ENCODE results near the gene PAQR4.

Gene PAQR4

DNA sequence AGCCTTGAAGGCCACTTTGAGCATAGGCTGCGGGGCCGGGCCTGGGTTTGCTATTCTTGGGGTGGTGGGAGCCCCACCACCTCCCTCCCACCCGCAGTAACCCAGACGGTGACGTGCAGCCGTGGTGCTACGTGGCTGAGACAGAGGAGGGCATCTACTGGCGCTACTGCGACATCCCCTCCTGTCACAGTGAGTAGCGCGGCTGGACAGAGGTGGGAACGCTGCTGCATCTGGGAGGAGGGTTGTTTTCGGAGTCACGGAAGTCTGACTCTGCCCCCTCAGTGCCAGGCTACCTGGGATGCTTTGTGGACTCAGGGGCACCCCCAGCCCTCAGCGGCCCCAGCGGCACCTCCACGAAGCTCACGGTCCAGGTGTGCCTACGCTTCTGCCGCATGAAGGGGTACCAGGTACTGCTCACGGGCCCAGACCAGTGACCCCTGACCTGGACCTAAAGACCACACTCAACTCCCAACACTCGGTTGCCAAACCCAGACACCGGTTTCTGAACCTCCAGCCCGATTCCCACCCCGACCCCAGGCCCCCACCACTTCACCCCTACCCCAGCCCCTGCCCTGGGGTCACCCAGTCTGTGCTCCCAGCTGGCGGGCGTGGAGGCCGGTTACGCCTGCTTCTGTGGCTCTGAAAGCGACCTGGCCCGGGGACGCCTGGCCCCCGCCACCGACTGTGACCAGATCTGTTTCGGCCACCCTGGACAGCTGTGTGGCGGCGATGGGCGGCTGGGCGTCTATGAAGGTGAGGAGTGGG lies 2.9 kb upstream of the PAQR4 start:
- DNase-seq, result no peak

GRCh38 chr16:2966808-2967191 lies 2.3 kb upstream of the PAQR4 start:
- peak; percentile 34 to 50 (median 43) for DNase-seq

DNA sequence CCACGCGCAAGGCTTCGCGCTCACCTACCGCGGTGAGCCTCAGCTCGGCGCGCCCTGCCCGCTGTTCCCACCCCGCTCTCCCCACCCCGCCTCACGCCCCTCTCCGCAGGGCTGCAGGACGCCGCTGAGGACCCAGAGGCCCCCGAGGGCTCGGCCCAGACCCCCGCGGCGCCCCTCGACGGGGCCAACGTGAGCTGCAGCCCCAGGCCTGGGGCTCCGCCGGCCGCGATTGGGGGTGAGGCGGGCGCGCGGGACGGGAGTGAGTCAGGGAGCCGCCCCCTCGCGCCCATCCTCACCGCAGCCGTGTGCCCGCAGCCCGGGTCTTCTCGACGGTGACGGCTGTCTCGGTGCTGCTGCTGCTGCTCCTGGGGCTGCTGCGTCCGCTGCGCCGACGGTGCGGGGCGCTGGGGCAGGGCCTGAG lies 1.9 kb upstream of the PAQR4 start:
- no peak for DNase-seq

- no peak for DNase-seq
These were observed 1.4 kb upstream of the PAQR4 start for GRCh38 chr16:2967721-2968161.

DNA sequence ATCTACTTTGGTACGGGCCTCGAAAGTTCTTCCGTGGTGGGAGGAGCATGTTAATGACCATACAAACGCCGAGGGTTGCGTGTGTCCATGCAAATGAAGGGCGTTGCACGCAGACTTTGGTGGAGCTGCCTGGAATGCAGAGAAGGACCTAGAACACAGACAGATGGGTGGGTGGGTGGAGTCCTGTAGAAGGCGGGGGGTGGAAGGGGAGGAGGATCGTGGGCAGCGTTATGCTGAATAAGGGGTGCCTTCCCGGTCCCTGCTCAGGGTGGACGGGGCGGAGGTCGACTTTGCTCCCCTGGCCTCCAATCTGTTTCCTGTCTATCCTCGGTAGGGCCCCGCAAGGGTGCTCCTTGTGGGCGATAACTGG lies 795 bp upstream of the PAQR4 start:
- peak in 2 of 3 donors; percentile 15 to 37 for DNase-seq

DNA sequence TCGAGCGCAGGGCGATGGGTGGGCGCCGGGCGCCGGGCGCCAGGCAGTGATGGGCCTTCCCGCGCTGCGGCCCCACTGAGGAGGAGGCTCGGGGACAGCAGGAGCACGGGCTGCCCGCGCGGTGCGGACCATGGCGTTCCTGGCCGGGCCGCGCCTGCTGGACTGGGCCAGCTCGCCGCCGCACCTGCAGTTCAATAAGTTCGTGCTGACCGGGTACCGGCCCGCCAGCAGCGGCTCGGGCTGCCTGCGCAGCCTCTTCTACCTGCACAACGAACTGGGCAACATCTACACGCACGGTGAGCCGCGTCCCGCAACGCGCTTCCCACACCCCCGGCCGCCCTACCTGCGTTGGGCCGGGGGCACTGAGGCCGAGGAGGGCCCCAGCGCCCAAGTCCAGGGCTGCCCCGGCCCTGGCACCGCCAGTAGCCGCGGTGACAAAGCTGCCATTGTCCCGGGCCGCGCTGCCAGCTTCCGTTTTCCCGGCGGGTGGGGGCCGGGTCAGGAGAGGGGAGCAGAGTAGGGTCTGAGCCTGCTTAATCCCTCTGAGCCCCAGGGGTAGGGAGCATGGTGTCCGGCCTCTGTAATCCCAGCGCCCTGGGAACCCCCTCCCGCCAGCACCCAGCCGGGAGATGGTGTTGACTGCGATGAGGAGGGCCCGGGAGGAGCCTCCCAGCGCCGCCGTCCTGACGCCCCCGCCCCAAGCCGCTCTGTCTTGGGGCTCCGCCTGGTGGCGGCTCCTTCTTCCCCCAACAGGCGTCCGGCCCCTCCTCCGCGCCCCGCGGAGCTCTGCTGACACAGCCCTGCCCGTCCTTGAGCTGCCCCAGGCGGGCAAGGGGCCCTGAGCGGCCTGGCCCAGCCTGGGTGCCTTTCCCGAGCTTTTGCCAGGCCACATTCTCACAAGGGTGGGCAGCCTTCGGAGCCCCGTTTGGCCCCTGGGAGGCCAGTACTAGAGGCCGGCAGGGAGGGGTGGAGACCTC lies 685 bp downstream of the PAQR4 start:
- DNase-seq, result peak; percentile 92 to 97 (median 95)

- DNase-seq, result no peak
These were observed 1.4 kb downstream of the PAQR4 start for GRCh38 chr16:2970563-2970962.

DNA sequence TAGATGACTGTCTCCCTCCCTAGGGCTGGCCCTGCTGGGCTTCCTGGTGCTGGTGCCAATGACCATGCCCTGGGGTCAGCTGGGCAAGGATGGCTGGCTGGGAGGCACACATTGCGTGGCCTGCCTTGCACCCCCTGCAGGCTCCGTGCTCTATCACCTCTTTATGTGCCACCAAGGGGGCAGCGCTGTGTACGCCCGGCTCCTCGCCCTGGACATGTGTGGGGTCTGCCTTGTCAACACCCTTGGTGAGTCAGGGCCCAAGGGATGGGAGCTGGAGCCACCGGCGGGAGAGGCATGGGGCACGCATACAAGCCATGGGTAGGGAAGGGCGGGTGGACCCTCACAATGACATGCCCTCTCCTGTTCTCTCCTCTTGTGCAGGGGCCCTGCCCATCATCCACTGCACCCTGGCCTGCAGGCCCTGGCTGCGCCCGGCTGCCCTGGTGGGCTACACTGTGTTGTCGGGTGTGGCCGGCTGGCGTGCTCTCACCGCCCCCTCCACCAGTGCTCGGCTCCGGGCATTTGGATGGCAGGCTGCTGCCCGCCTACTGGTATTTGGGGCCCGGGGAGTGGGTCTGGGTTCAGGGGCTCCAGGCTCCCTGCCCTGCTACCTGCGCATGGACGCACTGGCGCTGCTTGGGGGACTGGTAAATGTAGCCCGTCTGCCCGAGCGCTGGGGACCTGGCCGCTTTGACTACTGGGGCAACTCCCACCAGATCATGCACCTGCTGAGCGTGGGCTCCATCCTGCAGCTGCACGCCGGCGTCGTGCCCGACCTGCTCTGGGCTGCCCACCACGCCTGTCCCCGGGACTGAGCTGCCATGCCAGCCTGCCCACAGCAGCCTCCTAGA lies 2.2 kb downstream of the PAQR4 start:
- DNase-seq, result no peak

- no peak for DNase-seq
These were observed 3.0 kb downstream of the PAQR4 start for GRCh38 chr16:2971985-2972784.

DNA sequence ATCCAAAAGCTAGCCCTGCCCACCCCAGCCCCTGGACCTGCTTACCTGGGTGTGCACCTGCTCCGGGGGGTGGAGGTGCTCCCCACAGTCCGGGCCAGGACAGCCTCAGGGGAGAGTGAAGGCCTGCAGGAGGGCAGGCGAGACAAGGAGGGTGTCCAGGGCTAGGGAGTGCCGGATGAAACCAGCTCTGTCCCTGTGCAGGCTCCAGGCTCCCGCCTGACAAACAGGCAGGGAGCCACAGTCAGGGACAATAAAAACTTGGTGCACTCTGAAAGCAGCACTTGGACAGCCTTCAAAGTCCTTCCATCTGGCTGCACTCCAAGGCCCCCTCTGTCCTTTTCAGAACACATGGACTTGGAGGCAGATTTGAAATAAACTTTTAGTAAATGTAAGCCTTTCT lies 3.9 kb downstream of the PAQR4 start:
- no peak for DNase-seq

- DNase-seq, result no peak
These were observed 4.6 kb downstream of the PAQR4 start for GRCh38 chr16:2973605-2974318.

- DNase-seq, result no peak
These were observed 5.3 kb downstream of the PAQR4 start for GRCh38 chr16:2974319-2975056.

DNA sequence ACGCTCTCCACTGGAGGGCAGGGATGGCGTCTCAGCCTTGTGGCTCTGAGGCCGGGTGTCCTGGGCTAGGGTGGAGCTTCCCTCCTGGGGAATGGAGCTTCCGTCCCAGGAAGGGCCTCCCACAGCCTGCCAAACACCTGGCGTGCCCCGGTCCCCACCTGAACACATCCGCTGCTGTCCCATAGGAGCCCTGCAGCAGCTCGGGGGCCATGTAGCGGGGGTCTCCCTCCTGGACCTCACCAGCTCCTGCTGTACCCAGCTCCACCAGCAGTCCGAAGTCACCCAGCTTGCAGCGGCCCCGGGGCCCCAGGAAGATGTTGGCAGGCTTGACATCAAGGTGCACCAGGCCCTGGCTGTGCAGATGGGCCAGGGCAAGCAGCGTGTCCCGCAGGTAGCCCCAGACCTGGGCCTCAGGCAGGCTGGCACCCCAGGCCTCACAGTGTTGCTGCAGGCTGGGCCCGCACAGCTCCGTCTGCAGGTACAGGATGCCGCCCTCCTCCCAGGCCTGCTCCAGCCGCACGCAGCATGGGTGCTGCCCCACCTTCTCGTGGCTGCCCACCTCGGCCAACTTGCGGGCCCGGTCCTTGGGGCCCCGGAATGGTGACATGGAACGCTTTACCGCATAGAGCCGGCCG lies 6.1 kb downstream of the PAQR4 start:
- no peak for DNase-seq

DNA sequence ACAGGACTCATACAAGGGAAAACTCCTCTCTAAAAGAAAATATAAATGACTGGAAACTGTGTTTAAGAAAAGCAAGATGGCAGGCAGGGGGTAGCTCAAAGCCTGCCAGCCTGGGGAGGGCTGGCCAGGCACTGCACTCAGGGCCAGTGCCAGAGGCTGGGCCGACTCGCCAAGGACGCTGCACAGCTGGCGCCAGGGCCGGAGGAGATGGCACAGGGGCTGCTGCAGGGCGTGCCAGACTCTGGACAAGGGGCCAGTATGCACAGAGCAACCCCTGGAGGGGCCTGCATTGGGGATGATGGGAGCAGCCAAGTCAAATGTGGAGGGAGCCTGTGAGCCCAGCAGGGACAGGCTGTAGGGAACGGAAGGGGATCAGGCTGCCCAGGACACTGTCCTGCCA lies 7.1 kb downstream of the PAQR4 start:
- no peak for DNase-seq

DNA sequence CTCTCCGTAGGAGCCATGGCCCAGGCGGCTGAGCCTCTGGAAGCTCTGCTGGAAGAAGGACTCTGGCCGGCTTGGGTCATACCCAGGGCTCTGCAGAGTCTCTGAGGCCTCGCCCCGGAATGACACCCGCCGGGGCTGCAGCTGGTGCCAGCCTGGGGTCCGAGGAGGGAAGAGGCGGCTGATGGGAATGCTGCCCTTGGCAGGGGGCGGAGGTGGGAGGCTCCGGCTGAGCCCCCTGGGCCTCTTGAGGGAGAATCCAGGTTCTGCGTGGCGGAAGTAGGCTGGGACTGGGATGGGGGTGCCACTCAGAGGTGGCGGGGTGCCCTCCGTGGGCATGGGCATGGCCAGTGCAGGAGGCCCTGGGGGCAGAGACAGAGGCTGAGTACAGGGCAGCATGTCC lies 7.5 kb downstream of the PAQR4 start:
- DNase-seq, result no peak

- no peak for DNase-seq
These were observed 8.3 kb downstream of the PAQR4 start for GRCh38 chr16:2977440-2977839.

GRCh38 chr16:2979669-2980226 lies 10.6 kb downstream of the PAQR4 start:
- peak; percentile 74 to 87 (median 81) for DNase-seq

GRCh38 chr16:2980227-2981176 lies 11.4 kb downstream of the PAQR4 start, which contains the start of gene PKMYT1:
Gene PKMYT1, minus strand, starts transcription at chr16:2980446. Its CDS starts 789 bp downstream, at chr16:2979657.
- DNase-seq, result peak; percentile 95 to 99 (median 98)
